Measurements from ENCODE around the gene LEP. TPM values are rescaled to one million over a fixed set of nuclear protein-coding genes. Genes with fewer than 3 reads are reported as not detected.

The LEP gene
- total RNA-seq, 1 experiment from 2014 or later, result not detected

DNA sequence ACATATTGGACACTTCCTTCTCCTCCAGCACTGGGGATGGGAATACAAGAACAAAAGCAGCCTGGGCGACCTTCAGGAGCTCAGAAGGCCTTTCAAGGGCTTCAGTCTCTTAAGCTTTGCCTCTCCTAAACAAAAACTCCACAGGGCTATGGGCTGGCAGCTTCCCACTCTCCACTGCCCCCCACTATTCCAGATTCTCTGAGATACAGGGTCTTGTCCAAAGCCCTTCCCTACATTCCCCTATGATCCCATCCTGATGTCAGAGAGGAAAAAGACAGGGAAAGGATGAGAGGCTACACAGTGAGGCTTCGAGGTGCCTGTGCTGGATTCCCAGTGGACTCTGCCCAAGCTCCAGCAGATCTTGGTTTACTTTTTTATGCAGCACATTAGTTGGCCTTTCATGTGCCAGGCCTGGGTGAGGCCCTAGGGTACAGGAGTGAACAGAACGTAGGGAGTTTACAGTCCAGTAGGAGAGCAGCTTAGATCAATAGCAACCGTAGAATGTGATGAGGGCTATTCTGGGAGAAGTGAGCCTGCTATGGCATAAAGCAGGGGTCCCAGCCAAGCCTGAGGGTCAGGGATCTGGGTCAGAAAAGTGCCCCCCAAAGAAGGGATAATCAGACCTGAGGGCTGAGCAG, 33.3 kb downstream of the LEP start (continued):
- no peak for TF ChIP-seq ATF1 (CRISPR knock-in tag; IDR thresholded peaks at IDR 0.05)
- no peak for TF ChIP-seq ZNF423 (CRISPR knock-in tag; IDR thresholded peaks at IDR 0.05)

DNA sequence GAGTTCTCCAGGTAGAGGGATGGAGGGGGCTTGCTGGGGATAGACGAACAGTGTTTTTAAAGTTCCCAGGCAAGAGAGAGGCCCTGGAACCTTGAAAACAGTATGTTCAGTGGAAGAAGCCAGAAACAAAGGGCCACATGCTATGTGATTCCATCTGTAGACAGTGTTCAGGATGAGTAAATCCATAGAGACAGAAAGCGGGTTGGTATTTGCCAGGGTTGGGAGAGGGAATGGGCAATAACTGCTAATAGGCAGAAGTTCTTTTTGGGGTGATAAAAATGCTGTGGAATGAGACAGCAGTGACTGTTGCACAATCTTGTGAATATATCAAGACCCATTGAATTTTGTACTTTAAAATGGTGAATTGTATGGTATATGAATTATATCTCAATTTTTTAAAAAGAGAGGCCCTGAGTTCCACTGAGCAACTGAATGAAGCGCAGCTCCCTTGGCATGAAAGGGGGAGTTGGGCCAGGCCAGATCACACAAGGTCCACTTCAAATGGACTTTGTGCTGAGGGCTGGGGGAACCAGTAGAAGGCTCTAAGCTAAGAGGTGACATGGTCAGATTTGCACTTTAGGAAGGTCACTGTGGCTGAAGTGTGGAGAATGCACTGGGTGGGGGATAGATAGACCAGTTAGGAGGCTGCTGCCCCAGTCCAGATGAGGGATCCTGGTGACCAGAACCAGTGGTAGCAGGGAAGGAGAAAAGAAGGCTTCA, 34.0 kb downstream of the LEP start:
- H3K4me3 Mint-ChIP-seq, result no peak overlapping the region
- POLR2A ChIA-PET, result no interaction called here
- ATAC-seq (no peak), DNase-seq (ENCODE audit: low spot score) (no peak)
- H3K4me1 Mint-ChIP-seq, result peaks cover 23% of the 10 kb centered on the region
- peaks cover 12% of the 10 kb centered on the region for H3K36me3 Mint-ChIP-seq
- peaks cover 12% of the 10 kb centered on the region for H3K27me3 Mint-ChIP-seq (ENCODE audit: low read depth)
- H3K27ac Mint-ChIP-seq, result no peak overlapping the region
- TF ChIP-seq IRF2 (CRISPR knock-in tag; IDR thresholded peaks at IDR 0.05; ENCODE audit: borderline replicate concordance, low read depth) (no peak), GTF2I (CRISPR knock-in tag; conservative IDR thresholded peaks at IDR 0.05) (no peak), ZNF671 (CRISPR knock-in tag; IDR thresholded peaks at IDR 0.05) (no peak), SP1 (CRISPR knock-in tag; conservative IDR thresholded peaks at IDR 0.05) (no peak), FOXK1 (CRISPR knock-in tag; IDR thresholded peaks at IDR 0.05) (no peak), ZNF281 (CRISPR knock-in tag; IDR thresholded peaks at IDR 0.05) (no peak), ZNF219 (CRISPR knock-in tag; IDR thresholded peaks at IDR 0.05; ENCODE audit: borderline replicate concordance) (no peak), GRHL2 (CRISPR knock-in tag; IDR thresholded peaks at IDR 0.05; ENCODE audit: insufficient replicate concordance, severe bottlenecking) (no peak), ESRRA (CRISPR knock-in tag; IDR thresholded peaks at IDR 0.05; ENCODE audit: borderline replicate concordance) (no peak), TP53 (CRISPR knock-in tag; IDR thresholded peaks at IDR 0.05) (no peak), TEAD1 (CRISPR knock-in tag; IDR thresholded peaks at IDR 0.05) (no peak), ZNF317 (CRISPR knock-in tag; IDR thresholded peaks at IDR 0.05; ENCODE audit: borderline replicate concordance, low read depth) (no peak), CREM (CRISPR knock-in tag; IDR thresholded peaks at IDR 0.05) (no peak)
- TF ChIP-seq, protein P1, sequence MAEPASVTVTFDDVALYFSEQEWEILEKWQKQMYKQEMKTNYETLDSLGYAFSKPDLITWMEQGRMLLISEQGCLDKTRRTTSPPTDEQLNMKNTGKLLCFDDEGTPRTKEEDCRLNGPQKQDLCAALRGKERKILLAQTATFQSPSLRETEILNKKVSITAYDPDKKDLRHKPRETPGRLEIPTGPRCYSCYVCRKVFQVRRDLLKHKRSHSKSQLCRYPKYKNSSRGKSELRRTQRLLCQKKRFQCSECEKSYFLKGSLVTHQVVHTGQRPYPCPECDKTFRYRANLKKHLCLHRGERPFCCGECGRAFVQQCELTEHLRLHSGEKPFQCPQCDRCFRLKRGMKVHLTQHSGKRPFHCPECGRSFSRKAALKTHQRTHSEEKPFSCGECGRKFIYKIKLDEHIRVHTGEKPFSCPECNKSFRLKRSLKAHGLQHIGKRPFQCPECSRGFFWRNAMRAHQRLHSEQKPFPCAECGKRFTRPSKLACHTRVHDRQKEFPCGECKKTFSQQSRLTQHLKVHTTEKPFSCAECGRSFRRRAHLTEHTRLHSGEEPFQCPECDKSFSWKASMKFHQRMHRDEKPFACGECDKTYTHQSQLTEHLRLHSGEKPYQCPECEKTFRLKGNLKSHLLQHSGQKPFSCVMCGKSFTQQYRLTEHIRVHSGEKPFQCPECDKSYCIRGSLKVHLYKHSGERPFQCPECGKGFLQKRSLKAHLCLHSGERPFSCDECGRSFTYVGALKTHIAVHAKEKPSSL (CRISPR knock-in tag; conservative IDR thresholded peaks at IDR 0.05), result no peak
- peaks cover 17% of the 10 kb centered on the region for H3K9me3 Mint-ChIP-seq
- CTCF ChIA-PET, result no interaction called here

- H3K27ac Mint-ChIP-seq, result no peak overlapping the region
- ChIA-PET CTCF (no interaction called here), POLR2A (no interaction called here)
- no peak for ATAC-seq
- DNase-seq (ENCODE audit: low spot score), result no peak
- peaks cover 18% of the 10 kb centered on the region for H3K36me3 Mint-ChIP-seq
- peaks cover 23% of the 10 kb centered on the region for H3K4me1 Mint-ChIP-seq
- H3K9me3 Mint-ChIP-seq, result peaks cover 22% of the 10 kb centered on the region
- H3K27me3 Mint-ChIP-seq (ENCODE audit: low read depth), result peaks cover 8% of the 10 kb centered on the region
- no peak overlapping the region for H3K4me3 Mint-ChIP-seq
- TF ChIP-seq AFF4 (CRISPR knock-in tag; IDR thresholded peaks at IDR 0.05; ENCODE audit: borderline replicate concordance) (no peak), FOXJ3 (CRISPR knock-in tag; IDR thresholded peaks at IDR 0.05; ENCODE audit: borderline replicate concordance) (no peak), ETV6 (CRISPR knock-in tag; IDR thresholded peaks at IDR 0.05) (no peak), CTCF (IDR thresholded peaks at IDR 0.05) (no peak), TEAD4 (CRISPR knock-in tag; IDR thresholded peaks at IDR 0.05) (no peak), PRRX2 (CRISPR knock-in tag; IDR thresholded peaks at IDR 0.05) (no peak), MXD4 (CRISPR knock-in tag; IDR thresholded peaks at IDR 0.05; ENCODE audit: borderline replicate concordance) (no peak), ZBTB21 (CRISPR knock-in tag; IDR thresholded peaks at IDR 0.05; ENCODE audit: borderline replicate concordance) (no peak)
These were observed 34.6 kb downstream of the LEP start for GRCh38 chr7:128275681-128276080.

Measured in WTC11 (cell line).